Karpas-422 (cell line): ENCODE measurements around the gene NUCB1. TPM values are rescaled to one million over a fixed set of nuclear protein-coding genes. Genes with fewer than 3 reads are reported as not detected.

Source experiments
- DNase-seq: peaks from one replicate; pipeline ENCODE4 v3.0.0-alpha.2; 2015
- H2AFZ ChIP-seq: fragments of 200-600 bp; sonication (generic); 2 replicates; pipeline ENCODE4 v1.6.1; 2014; ENCODE audit warnings: antibody characterized with exemption, low read length, mixed read lengths
- H3K27ac ChIP-seq: fragments of 200-600 bp; sonication (generic); 2 replicates; pipeline ENCODE4 v1.5.1; 2014; ENCODE audit warnings: mild to moderate bottlenecking, low read length, moderate library complexity
- H3K27me3 ChIP-seq: fragments of 200-600 bp; sonication (generic); 2 replicates; pipeline ENCODE4 v1.6.1; 2014; ENCODE audit warnings: low read length, mixed read lengths
- H3K36me3 ChIP-seq: fragments of 200-600 bp; sonication (generic); 2 replicates; pipeline ENCODE4 v1.6.1; 2014; ENCODE audit warnings: low read length, mixed read lengths; ENCODE audit not compliant: insufficient read depth
- H3K4me1 ChIP-seq: fragments of 200-600 bp; sonication (generic); 2 replicates; pipeline ENCODE4 v1.6.1; 2014; ENCODE audit warnings: mild to moderate bottlenecking, low read length, mixed read lengths
- H3K4me2 ChIP-seq: fragments of 200-600 bp; sonication (generic); 2 replicates; pipeline ENCODE4 v1.6.1; 2014; ENCODE audit warnings: low read length, low read depth, mild to moderate bottlenecking; ENCODE audit not compliant: poor library complexity, severe bottlenecking
- H3K4me3 ChIP-seq: fragments of 200-600 bp; sonication (generic); 2 replicates; pipeline ENCODE4 v1.5.1; 2014; ENCODE audit warnings: mild to moderate bottlenecking, antibody characterized with exemption, low read length, mixed read lengths
- H3K79me2 ChIP-seq: fragments of 200-600 bp; sonication (generic); 2 replicates; pipeline ENCODE4 v1.6.1; 2014; ENCODE audit warnings: mild to moderate bottlenecking, low read length, mixed read lengths
- H3K9ac ChIP-seq: fragments of 200-600 bp; sonication (generic); 2 replicates; pipeline ENCODE4 v1.6.0; 2014; ENCODE audit warnings: low read length
- H3K9me2 ChIP-seq: fragments of 200-600 bp; sonication (generic), shearing (Covaris generic); replicated peaks from 2 replicates; pipeline ENCODE4 v1.6.0; 2014; ENCODE audit warnings: mild to moderate bottlenecking, low read length, moderate library complexity; ENCODE audit not compliant: insufficient read depth
- H3K9me3 ChIP-seq: fragments of 300-700, 200-600 bp; sonication (generic); 2 replicates; pipeline ENCODE4 v1.6.1; 2014; ENCODE audit warnings: low read length, mixed read lengths
- H4K20me1 ChIP-seq: fragments of 200-600 bp; sonication (generic); 2 replicates; pipeline ENCODE4 v1.6.1; 2014; ENCODE audit warnings: mild to moderate bottlenecking, antibody characterized with exemption, low read length, low read depth; ENCODE audit not compliant: insufficient read depth
- total RNA-seq: library from RNA; depleted of rRNA; stranded (reverse); fragments of >200 nt; shearing (Covaris generic); gene quantifications from 2 replicates; pipeline ENCODE4 v1.2.3, GENCODE V29; 2014; ENCODE audit warnings: low replicate concordance

NUCB1 gene
- total RNA-seq, 1 experiment from 2014 or later = 57.5 TPM

GRCh38 chr19:48962029-48962848 lies 62.1 kb downstream of the NUCB1 start:
- H3K9me2 ChIP-seq = no peaks in the 10 kb centered on the region
- H3K36me3 ChIP-seq = peaks cover 19% of the 10 kb centered on the region
- peak overlapping the region; percentile 79 for H3K4me2 ChIP-seq
- H3K27ac ChIP-seq = peak overlapping the region; percentile 91
- DNase-seq = peak; percentile 92
- H3K4me3 ChIP-seq = peak overlapping the region; percentile 63; the same call in 1 of the 2 replicates
- peak overlapping the region; percentile 74 for H3K9ac ChIP-seq
- H4K20me1 ChIP-seq = peaks cover 12% of the 10 kb centered on the region
- H3K79me2 ChIP-seq = peaks cover 12% of the 10 kb centered on the region
- H3K9me3 ChIP-seq = no peaks in the 10 kb centered on the region
- H3K4me1 ChIP-seq = peaks cover 47% of the 10 kb centered on the region
- no peak overlapping the region; the same call in 1 of the 2 replicates for H2AFZ ChIP-seq
- no peaks in the 10 kb centered on the region for H3K27me3 ChIP-seq

- Histone ChIP-seq H3K79me2 (peaks cover 12% of the 10 kb centered on the region), H3K27me3 (no peaks in the 10 kb centered on the region), H3K36me3 (peaks cover 15% of the 10 kb centered on the region), H3K4me3 (peak overlapping the region; percentile 63; the same call in 1 of the 2 replicates), H3K4me1 (peaks cover 52% of the 10 kb centered on the region), H3K9ac (peak overlapping the region; percentile 74), H3K27ac (peak overlapping the region; percentile 91), H2AFZ (no peak overlapping the region), H3K9me2 (no peaks in the 10 kb centered on the region), H3K4me2 (peak overlapping the region; percentile 79), H3K9me3 (no peaks in the 10 kb centered on the region), H4K20me1 (peaks cover 12% of the 10 kb centered on the region)
- no peak for DNase-seq
Observed at GRCh38 chr19:48962849-48963165, 62.7 kb downstream of the NUCB1 start.

GRCh38 chr19:48963371-48964204 lies 63.5 kb downstream of the NUCB1 start:
- H3K4me3 ChIP-seq = peak overlapping the region; percentile 63
- peaks cover 12% of the 10 kb centered on the region for H3K79me2 ChIP-seq
- H2AFZ ChIP-seq = no peak overlapping the region; the same call in 1 of the 2 replicates
- peak; percentile 91 for DNase-seq
- no peaks in the 10 kb centered on the region for H3K9me2 ChIP-seq
- H3K27ac ChIP-seq = peak overlapping the region; percentile 91
- peak overlapping the region; percentile 74 for H3K9ac ChIP-seq
- H4K20me1 ChIP-seq = peaks cover 12% of the 10 kb centered on the region
- H3K27me3 ChIP-seq = no peaks in the 10 kb centered on the region
- peak overlapping the region; percentile 79 for H3K4me2 ChIP-seq
- H3K36me3 ChIP-seq = peaks cover 21% of the 10 kb centered on the region
- peaks cover 57% of the 10 kb centered on the region for H3K4me1 ChIP-seq
- no peaks in the 10 kb centered on the region for H3K9me3 ChIP-seq

- Histone ChIP-seq H3K9me3 (no peaks in the 10 kb centered on the region), H3K4me3 (peak overlapping the region; percentile 63), H3K4me2 (peak overlapping the region; percentile 79), H3K79me2 (peaks cover 12% of the 10 kb centered on the region), H3K9ac (peak overlapping the region; percentile 74), H2AFZ (no peak overlapping the region; the same call in 1 of the 2 replicates), H3K4me1 (peaks cover 57% of the 10 kb centered on the region), H3K27ac (peak overlapping the region; percentile 91), H3K9me2 (no peaks in the 10 kb centered on the region), H3K27me3 (no peaks in the 10 kb centered on the region), H4K20me1 (peaks cover 12% of the 10 kb centered on the region), H3K36me3 (peaks cover 27% of the 10 kb centered on the region)
- no peak for DNase-seq
Observed at GRCh38 chr19:48964205-48965039, 64.3 kb downstream of the NUCB1 start.

- Histone ChIP-seq H3K9me3 (no peaks in the 10 kb centered on the region), H3K27ac (peak within 1 kb of the TSS; percentile 91), H3K4me2 (peak within 1 kb of the TSS; percentile 79), H3K36me3 (peaks cover 32% of the 10 kb centered on the region), H3K4me3 (peak within 1 kb of the TSS; percentile 87), H2AFZ (no peak within 1 kb of the TSS; the same call in 1 of the 2 replicates), H3K4me1 (peaks cover 65% of the 10 kb centered on the region), H3K9ac (peak within 1 kb of the TSS; percentile 81), H3K27me3 (no peaks in the 10 kb centered on the region), H3K79me2 (peaks cover 12% of the 10 kb centered on the region), H4K20me1 (peaks cover 12% of the 10 kb centered on the region), H3K9me2 (no peaks in the 10 kb centered on the region)
- peak; percentile 100 for DNase-seq
Observed at GRCh38 chr19:48965040-48965805, 65.1 kb downstream of the NUCB1 start, which contains the start of gene FTL. FTL (plus strand) TSS chr19:48965309; CDS start chr19:48965508, 199 bp downstream.

- Histone ChIP-seq H4K20me1 (peaks cover 12% of the 10 kb centered on the region), H2AFZ (no peak overlapping the region), H3K9ac (peak overlapping the region; percentile 81), H3K9me2 (no peaks in the 10 kb centered on the region), H3K4me3 (peak overlapping the region; percentile 87), H3K4me1 (peaks cover 71% of the 10 kb centered on the region), H3K4me2 (peak overlapping the region; percentile 73), H3K9me3 (no peaks in the 10 kb centered on the region), H3K79me2 (peaks cover 12% of the 10 kb centered on the region), H3K27ac (peak overlapping the region; percentile 78), H3K36me3 (peaks cover 37% of the 10 kb centered on the region), H3K27me3 (no peaks in the 10 kb centered on the region)
- DNase-seq = peak; percentile 94
Observed at GRCh38 chr19:48965806-48966540, 65.9 kb downstream of the NUCB1 start.
